Thyroid gland (tissue), 4 donors: ENCODE results near the gene LCTL.
A peak's percentile ranks its signal among the peaks of the same experiment; 100 is the strongest.

Experiments
- POLR2A ChIP-seq, 2 donors: fragments of 450-650 bp; IDR thresholded peaks; one replicate each; pipeline ENCODE4 v1.6.1; 2017; ENCODE audit warnings: antibody characterized with exemption in 2 of 2, mild to moderate bottlenecking in 2 of 2, moderate library complexity in 1 of 2
- TF ChIP-seq, protein P1 (sequence below), 6 experiments: fragments of 200-600 bp in 3 of 6; fragments of 450-650 bp in 3 of 6; sonication (generic) in 3 of 6; IDR thresholded peaks; one replicate each; pipeline ENCODE4 v1.5.1; 2016 to 2019; ENCODE audit warnings: antibody characterized with exemption in 6 of 6, mild to moderate bottlenecking in 2 of 6, inconsistent platforms in 1 of 6, moderate library complexity in 1 of 6

DNA sequence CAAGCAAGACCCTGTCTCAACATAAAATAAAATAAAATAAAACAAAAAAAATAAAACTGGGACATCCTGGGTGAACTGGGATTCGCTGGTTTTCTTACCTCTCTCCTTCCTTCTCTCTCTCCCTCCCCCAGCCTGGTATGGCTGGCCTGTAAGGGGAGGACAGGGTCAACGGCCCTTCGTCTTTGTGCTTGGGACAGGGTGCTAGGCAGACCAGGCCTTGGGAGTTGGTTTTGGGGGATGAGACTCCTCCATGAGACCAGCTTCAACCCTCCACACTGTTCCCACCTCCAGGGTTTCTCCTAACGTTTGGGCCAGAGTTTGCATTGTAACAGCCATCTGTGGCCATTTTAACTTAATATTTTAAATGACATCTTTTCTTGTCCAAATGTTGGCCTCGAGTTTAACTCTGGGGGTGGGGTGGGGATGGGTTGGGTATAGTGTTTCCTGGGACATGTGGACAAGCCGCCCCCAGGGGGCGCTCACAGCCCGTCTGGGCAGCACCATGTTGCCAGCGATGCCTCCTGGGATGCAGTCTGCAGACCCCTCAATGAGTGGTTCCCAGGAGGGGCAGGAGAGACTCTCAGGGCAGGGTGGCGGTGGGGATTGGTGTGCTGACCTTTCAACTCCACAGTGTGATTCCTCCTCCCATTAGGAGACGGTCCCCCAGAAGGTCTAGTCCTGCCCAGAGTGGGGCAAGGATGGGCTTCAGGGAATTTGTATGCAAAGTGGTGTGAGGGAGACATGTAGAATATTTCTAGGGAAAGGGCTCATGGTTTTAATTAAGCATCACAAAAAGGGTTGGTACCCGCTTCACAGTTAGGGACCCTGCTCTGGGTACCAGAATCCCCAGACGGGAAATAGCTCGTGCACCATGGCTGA is 37.7 kb upstream of the LCTL start:
- TF ChIP-seq POLR2A (IDR thresholded peaks at IDR 0.05) = no peak
- TF ChIP-seq, protein P1, sequence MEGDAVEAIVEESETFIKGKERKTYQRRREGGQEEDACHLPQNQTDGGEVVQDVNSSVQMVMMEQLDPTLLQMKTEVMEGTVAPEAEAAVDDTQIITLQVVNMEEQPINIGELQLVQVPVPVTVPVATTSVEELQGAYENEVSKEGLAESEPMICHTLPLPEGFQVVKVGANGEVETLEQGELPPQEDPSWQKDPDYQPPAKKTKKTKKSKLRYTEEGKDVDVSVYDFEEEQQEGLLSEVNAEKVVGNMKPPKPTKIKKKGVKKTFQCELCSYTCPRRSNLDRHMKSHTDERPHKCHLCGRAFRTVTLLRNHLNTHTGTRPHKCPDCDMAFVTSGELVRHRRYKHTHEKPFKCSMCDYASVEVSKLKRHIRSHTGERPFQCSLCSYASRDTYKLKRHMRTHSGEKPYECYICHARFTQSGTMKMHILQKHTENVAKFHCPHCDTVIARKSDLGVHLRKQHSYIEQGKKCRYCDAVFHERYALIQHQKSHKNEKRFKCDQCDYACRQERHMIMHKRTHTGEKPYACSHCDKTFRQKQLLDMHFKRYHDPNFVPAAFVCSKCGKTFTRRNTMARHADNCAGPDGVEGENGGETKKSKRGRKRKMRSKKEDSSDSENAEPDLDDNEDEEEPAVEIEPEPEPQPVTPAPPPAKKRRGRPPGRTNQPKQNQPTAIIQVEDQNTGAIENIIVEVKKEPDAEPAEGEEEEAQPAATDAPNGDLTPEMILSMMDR (IDR thresholded peaks at IDR 0.05) = peak; percentile 45 to 83 (median 74)
